Measurements from ENCODE around the gene DOK7.

DOK7 gene

DNA sequence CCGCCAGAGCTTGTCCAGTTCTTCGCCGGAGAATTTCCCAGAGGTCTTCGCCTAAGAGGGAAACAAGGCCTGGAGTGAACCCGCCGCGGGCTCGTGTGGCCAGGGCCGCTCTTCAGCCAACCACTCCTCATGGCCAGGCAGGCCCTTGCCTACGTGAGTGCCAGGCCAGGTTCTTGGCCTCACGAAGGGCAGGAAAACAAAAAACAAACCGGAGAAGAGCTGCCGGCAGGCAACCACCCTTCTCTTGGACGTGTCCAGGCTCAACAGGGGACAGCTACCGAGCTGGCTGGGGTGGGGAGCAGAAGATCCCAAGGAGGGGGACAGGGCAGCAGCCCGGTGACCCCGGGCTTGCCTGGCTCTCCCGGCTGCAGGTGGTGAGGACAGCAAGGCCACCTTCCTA lies 55.8 kb downstream of the DOK7 start:
- no peaks in the 10 kb centered on the region for H3K4me1 ChIP-seq (ENCODE audit: control insufficient read depth in 5 of 5, insufficient read depth in 5 of 5, low read length in 5 of 5)
- no peak overlapping the region for H3K4me3 ChIP-seq (ENCODE audit: low read depth in 1 of 5, low read length in 5 of 5)
- no peaks in the 10 kb centered on the region for H3K27me3 ChIP-seq (ENCODE audit: control insufficient read depth in 5 of 5, insufficient read depth in 4 of 5, low read length in 5 of 5)
- peaks cover 0 to 96% (median 88%) of the 10 kb centered on the region in 5 donors for H3K36me3 ChIP-seq (ENCODE audit: control insufficient read depth in 5 of 5, insufficient read depth in 5 of 5, low read length in 5 of 5)
- no peaks in the 10 kb centered on the region for H3K9me3 ChIP-seq (ENCODE audit: control insufficient read depth in 5 of 5, low read length in 5 of 5)
- H3K9ac ChIP-seq (ENCODE audit: low read length in 5 of 5), result no peak overlapping the region
- H3K27ac ChIP-seq (ENCODE audit: low read depth, low read length), result no peak overlapping the region

DNA sequence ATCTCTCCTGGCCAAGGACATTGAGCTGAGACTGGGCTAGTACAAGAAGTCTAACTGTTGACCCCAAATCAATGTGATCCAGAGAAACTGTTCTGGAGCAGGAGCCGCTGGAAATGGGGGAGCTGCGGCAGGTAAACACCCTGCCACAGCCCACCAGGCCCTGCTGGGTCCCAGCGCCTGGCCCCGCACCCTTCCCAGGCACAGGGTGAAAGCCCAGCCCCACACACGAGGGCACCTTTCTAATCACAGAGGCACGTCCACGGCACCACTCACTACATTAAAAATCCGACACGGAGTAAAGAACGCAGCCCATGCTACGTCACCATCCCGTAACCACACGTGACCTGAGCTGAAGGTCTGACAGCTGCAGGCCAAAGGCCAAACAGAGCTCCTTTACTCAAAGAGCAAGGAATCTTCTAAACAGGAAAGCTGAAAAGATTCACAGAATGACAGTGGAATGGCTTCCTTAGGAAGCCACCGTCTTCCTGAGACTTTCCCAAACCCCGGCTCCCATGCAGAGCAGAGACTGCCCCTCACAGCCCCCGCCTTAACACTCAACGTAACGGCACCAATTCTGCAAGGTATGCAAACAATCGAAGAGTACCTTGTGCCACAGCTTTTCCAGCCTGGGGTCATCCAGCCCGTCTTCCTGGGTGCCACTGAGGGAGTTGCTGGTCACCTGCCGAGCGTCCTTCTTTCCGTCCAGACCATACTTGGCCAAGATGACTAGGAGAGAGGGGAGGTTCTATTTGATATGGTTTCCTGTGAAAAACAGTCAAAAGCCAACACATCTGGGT lies 56.6 kb downstream of the DOK7 start:
- no peak overlapping the region for H3K4me3 ChIP-seq (ENCODE audit: low read depth in 1 of 5, low read length in 5 of 5)
- H3K27ac ChIP-seq (ENCODE audit: low read depth, low read length), result no peak overlapping the region
- no peak overlapping the region for H3K9ac ChIP-seq (ENCODE audit: low read length in 5 of 5)
- H3K27me3 ChIP-seq (ENCODE audit: control insufficient read depth in 5 of 5, insufficient read depth in 4 of 5, low read length in 5 of 5), result no peaks in the 10 kb centered on the region
- H3K36me3 ChIP-seq (ENCODE audit: control insufficient read depth in 5 of 5, insufficient read depth in 5 of 5, low read length in 5 of 5), result peaks cover 0 to 96% (median 88%) of the 10 kb centered on the region in 5 donors
- no peaks in the 10 kb centered on the region for H3K4me1 ChIP-seq (ENCODE audit: control insufficient read depth in 5 of 5, insufficient read depth in 5 of 5, low read length in 5 of 5)
- no peaks in the 10 kb centered on the region for H3K9me3 ChIP-seq (ENCODE audit: control insufficient read depth in 5 of 5, low read length in 5 of 5)

DNA sequence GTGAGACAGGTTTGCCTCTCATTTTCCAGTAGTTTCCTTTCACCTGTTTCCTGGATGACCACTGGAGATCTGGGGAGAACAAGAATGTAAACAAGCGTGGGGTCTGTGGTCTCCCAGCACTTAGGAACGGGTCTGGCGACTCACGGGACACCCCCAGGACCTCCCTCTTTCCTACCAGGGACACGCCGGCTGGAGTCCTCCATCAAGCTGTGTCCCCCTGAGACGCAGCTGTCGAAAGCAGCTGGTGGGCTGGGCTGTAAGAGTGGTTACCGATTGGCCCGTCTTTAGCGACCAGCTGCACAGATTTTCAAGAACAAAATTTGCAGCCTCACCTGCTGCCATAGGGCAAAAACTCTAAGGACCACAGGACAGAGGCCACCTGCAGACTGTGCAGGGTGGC lies 57.2 kb downstream of the DOK7 start:
- Histone ChIP-seq H3K9ac (ENCODE audit: low read length in 5 of 5) (no peak overlapping the region), H3K4me1 (ENCODE audit: control insufficient read depth in 5 of 5, insufficient read depth in 5 of 5, low read length in 5 of 5) (no peaks in the 10 kb centered on the region), H3K36me3 (ENCODE audit: control insufficient read depth in 5 of 5, insufficient read depth in 5 of 5, low read length in 5 of 5) (peaks cover 0 to 96% (median 87%) of the 10 kb centered on the region in 5 donors)

DNA sequence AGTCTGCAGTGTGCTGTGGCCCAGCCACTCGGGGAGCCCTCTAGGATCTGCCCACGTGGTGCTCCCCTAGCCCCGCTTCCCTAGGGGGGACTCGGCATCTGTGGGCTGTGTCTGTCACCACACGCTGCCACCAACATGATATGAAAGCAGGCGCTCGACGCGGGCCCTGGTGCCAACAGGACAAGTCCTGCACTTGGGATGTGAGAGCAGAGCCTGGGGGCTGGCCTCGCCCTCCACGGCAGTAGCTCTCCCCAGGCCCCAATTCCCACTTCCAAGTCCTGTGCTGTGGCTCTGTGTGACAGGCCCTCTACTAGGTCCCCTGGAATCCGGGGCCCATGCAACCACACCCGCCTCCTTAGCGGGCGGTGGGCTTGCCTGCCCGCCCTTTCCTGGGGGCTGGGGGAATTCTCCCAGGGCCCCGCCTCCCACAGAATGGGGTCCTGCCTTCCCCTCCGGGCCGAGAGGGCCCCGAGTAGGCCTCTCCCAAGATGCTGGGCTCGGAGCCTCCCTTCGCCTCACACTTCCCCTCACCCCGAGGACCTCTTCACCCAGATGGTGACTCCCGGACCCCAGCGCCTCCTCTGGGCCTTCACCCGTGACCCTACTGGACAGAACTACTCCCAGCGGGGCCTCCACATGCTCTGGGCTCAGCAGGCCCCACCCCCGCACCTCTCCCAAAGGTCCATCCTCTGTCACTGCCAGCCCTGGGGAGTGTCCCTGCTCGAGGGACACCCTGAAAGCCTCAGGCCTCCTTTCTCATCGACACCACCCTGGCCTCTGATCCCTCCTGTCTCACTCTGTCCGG lies 57.9 kb downstream of the DOK7 start:
- Histone ChIP-seq H3K36me3 (ENCODE audit: control insufficient read depth in 5 of 5, insufficient read depth in 5 of 5, low read length in 5 of 5) (peaks cover 0 to 93% (median 84%) of the 10 kb centered on the region in 5 donors), H3K9me3 (ENCODE audit: control insufficient read depth in 5 of 5, low read length in 5 of 5) (no peaks in the 10 kb centered on the region), H3K27ac (ENCODE audit: low read depth, low read length) (no peak overlapping the region), H3K27me3 (ENCODE audit: control insufficient read depth in 5 of 5, insufficient read depth in 4 of 5, low read length in 5 of 5) (no peaks in the 10 kb centered on the region), H3K4me3 (ENCODE audit: low read depth in 1 of 5, low read length in 5 of 5) (no peak overlapping the region), H3K9ac (ENCODE audit: low read length in 5 of 5) (no peak overlapping the region), H3K4me1 (ENCODE audit: control insufficient read depth in 5 of 5, insufficient read depth in 5 of 5, low read length in 5 of 5) (no peaks in the 10 kb centered on the region)

More for the DNA sequence above, 57.2 kb downstream of the DOK7 start:
- Histone ChIP-seq H3K27me3 (ENCODE audit: control insufficient read depth in 5 of 5, insufficient read depth in 4 of 5, low read length in 5 of 5) (no peaks in the 10 kb centered on the region), H3K4me3 (ENCODE audit: low read depth in 1 of 5, low read length in 5 of 5) (no peak overlapping the region), H3K9me3 (ENCODE audit: control insufficient read depth in 5 of 5, low read length in 5 of 5) (no peaks in the 10 kb centered on the region), H3K27ac (ENCODE audit: low read depth, low read length) (no peak overlapping the region)

DNA sequence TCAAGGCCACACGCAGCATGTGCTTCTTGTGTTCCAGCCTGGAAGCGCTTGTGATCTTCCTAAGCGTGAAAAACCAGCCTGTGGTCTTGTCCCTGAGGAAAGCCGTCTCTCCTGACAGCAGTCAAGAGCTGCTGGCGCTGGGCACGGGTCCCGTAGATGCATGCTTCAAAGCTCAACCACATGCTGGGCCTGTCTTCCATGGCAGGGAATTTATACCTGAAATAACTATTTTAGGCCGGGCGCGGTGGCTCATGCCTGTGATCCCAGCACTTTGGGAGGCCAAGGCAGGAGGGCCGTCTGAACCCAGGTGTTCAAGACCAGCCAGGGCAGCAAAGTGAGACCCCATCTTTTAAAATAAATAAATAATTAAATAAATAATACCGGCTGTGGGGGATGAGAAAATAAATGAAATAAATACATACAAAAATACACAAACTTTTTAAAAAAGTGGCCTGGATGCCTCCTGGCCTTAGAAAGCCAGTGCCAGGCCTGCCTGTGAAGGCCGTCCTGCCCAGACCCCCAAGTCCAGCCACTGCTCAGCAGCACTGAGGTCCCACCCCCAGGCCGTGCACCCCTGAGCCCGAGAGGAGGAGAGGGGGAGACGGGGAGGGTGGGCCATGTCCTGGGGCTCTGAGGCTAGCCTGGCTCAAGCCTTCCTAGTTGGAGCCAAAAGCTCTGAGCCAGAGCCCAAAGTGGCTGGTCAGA lies 58.7 kb downstream of the DOK7 start:
- Histone ChIP-seq H3K27ac (ENCODE audit: low read depth, low read length) (no peak overlapping the region), H3K4me1 (ENCODE audit: control insufficient read depth in 5 of 5, insufficient read depth in 5 of 5, low read length in 5 of 5) (no peaks in the 10 kb centered on the region), H3K4me3 (ENCODE audit: low read depth in 1 of 5, low read length in 5 of 5) (no peak overlapping the region), H3K9me3 (ENCODE audit: control insufficient read depth in 5 of 5, low read length in 5 of 5) (no peaks in the 10 kb centered on the region), H3K9ac (ENCODE audit: low read length in 5 of 5) (no peak overlapping the region), H3K27me3 (ENCODE audit: control insufficient read depth in 5 of 5, insufficient read depth in 4 of 5, low read length in 5 of 5) (no peaks in the 10 kb centered on the region), H3K36me3 (ENCODE audit: control insufficient read depth in 5 of 5, insufficient read depth in 5 of 5, low read length in 5 of 5) (peaks cover 0 to 86% (median 76%) of the 10 kb centered on the region in 5 donors)

DNA sequence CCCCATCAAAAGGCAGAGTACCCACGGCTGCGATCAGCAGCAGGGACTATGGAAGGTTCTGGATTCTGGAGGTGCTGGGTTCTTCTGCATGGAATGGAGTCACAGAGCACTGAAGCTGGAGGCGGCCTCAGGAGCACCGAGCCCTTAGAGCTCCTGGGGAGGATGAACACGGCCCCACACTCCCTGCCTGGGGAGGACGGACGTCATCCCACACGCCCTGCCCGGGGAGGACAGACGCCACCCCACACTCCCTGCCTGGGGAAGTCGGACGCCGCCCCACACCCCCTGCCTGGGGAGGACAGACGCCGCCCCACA lies 59.2 kb downstream of the DOK7 start:
- Histone ChIP-seq H3K27ac (ENCODE audit: low read depth, low read length) (no peak overlapping the region), H3K4me1 (ENCODE audit: control insufficient read depth in 5 of 5, insufficient read depth in 5 of 5, low read length in 5 of 5) (no peaks in the 10 kb centered on the region), H3K9me3 (ENCODE audit: control insufficient read depth in 5 of 5, low read length in 5 of 5) (no peaks in the 10 kb centered on the region), H3K36me3 (ENCODE audit: control insufficient read depth in 5 of 5, insufficient read depth in 5 of 5, low read length in 5 of 5) (peaks cover 0 to 80% (median 72%) of the 10 kb centered on the region in 5 donors), H3K4me3 (ENCODE audit: low read depth in 1 of 5, low read length in 5 of 5) (no peak overlapping the region), H3K9ac (ENCODE audit: low read length in 5 of 5) (no peak overlapping the region), H3K27me3 (ENCODE audit: control insufficient read depth in 5 of 5, insufficient read depth in 4 of 5, low read length in 5 of 5) (no peaks in the 10 kb centered on the region)

DNA sequence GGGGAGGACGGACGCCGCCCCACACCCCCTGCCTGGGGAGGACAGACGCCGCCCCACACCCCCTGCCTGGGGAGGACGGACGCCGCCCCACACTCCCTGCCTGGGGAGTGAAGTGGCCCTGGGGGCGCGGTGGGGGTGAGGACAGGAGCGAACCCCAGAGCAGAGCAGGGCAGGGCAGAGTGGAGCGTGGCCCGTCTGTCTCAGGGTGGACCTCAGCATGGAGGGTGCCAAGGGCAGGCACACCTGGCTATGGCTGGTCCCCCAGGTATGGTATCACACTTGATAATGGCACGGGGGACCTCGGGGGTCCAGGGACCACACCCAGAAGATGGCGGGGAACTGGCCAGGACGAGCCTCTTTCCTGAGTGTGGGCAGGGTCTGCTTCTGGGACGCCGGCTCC lies 59.5 kb downstream of the DOK7 start:
- H3K36me3 ChIP-seq (ENCODE audit: control insufficient read depth in 5 of 5, insufficient read depth in 5 of 5, low read length in 5 of 5), result peaks cover 0 to 77% (median 70%) of the 10 kb centered on the region in 5 donors
- H3K4me1 ChIP-seq (ENCODE audit: control insufficient read depth in 5 of 5, insufficient read depth in 5 of 5, low read length in 5 of 5), result no peaks in the 10 kb centered on the region
- no peak overlapping the region for H3K9ac ChIP-seq (ENCODE audit: low read length in 5 of 5)
- no peaks in the 10 kb centered on the region for H3K27me3 ChIP-seq (ENCODE audit: control insufficient read depth in 5 of 5, insufficient read depth in 4 of 5, low read length in 5 of 5)
- H3K27ac ChIP-seq (ENCODE audit: low read depth, low read length), result no peak overlapping the region
- H3K4me3 ChIP-seq (ENCODE audit: low read depth in 1 of 5, low read length in 5 of 5), result no peak overlapping the region
- no peaks in the 10 kb centered on the region for H3K9me3 ChIP-seq (ENCODE audit: control insufficient read depth in 5 of 5, low read length in 5 of 5)

DNA sequence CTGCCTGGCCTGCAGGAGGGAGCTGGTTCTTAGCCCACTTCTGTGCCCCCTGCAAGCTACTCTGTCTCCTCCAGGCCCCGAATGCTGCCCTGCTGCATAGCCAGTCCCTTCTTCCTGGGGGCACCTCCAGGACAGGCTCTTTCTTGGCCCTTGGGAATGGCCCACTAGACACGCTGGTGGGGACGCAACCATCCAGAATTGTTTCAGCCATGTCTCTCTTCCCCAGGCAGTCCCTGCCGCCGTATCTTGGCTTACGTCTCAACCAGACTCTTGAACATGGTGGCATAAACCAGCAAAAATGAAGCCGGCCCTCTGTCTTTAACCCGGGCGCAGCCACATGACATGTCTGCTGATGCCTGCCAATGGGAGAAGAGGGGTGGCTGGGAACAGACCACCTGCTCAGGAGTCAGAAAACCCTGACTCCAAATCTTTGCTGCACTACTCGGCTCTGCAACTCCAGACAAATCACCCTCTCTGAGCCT lies 60.1 kb downstream of the DOK7 start:
- Histone ChIP-seq H3K9ac (ENCODE audit: low read length in 5 of 5) (no peak overlapping the region), H3K27me3 (ENCODE audit: control insufficient read depth in 5 of 5, insufficient read depth in 4 of 5, low read length in 5 of 5) (no peaks in the 10 kb centered on the region), H3K27ac (ENCODE audit: low read depth, low read length) (no peak overlapping the region), H3K9me3 (ENCODE audit: control insufficient read depth in 5 of 5, low read length in 5 of 5) (no peaks in the 10 kb centered on the region), H3K4me1 (ENCODE audit: control insufficient read depth in 5 of 5, insufficient read depth in 5 of 5, low read length in 5 of 5) (no peaks in the 10 kb centered on the region), H3K36me3 (ENCODE audit: control insufficient read depth in 5 of 5, insufficient read depth in 5 of 5, low read length in 5 of 5) (peaks cover 0 to 71% (median 65%) of the 10 kb centered on the region in 5 donors), H3K4me3 (ENCODE audit: low read depth in 1 of 5, low read length in 5 of 5) (no peak overlapping the region)

DNA sequence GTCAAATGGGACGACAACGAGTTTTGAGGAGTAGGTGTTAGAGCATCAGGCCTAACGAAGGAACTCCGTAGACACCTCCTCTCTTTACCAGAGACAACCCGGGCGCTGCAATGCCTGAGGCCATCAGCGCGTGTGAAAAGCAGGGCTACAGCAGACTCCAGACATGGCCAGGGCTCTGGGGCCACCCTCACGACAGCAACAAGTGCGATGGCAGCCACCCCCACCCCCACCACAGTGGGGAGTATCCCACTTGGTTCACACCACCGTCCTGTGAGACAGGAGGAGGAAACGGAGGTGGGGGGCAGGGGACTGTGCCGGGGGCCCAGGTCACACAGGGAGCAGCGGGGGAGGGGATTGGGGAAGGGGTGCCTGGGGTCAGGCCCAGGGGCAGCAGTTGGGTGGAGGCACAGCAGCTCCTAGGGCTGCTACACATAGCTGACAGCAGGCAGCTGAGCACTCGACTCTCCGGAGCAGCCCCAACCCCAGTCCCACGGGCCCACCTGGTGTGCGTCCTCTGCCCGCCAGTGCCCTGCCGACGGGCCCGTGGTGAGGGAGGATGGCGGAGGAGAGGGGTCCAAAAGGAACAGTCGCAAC lies 60.6 kb downstream of the DOK7 start:
- Histone ChIP-seq H3K9ac (ENCODE audit: low read length in 5 of 5) (no peak overlapping the region), H3K36me3 (ENCODE audit: control insufficient read depth in 5 of 5, insufficient read depth in 5 of 5, low read length in 5 of 5) (peaks cover 0 to 73% (median 66%) of the 10 kb centered on the region in 5 donors), H3K27ac (ENCODE audit: low read depth, low read length) (no peak overlapping the region), H3K4me1 (ENCODE audit: control insufficient read depth in 5 of 5, insufficient read depth in 5 of 5, low read length in 5 of 5) (peaks cover 0 to 2% (median 0%) of the 10 kb centered on the region in 5 donors), H3K27me3 (ENCODE audit: control insufficient read depth in 5 of 5, insufficient read depth in 4 of 5, low read length in 5 of 5) (no peaks in the 10 kb centered on the region), H3K4me3 (ENCODE audit: low read depth in 1 of 5, low read length in 5 of 5) (no peak overlapping the region), H3K9me3 (ENCODE audit: control insufficient read depth in 5 of 5, low read length in 5 of 5) (no peaks in the 10 kb centered on the region)
